HG02588 (cell line): Measurements from ENCODE around the gene MAIP1.

Experiments
- ATAC-seq: cut with Tn5 transposase; IDR thresholded peaks from one replicate; pipeline ENCODE4 v1.9.1; 2021; ENCODE audit warnings: mild to moderate bottlenecking, moderate library complexity; ENCODE audit not compliant: unreplicated experiment

MAIP1 gene

GRCh38 chr2:199946836-199947235 is 8.5 kb upstream of the MAIP1 start:
- no peak for ATAC-seq

DNA sequence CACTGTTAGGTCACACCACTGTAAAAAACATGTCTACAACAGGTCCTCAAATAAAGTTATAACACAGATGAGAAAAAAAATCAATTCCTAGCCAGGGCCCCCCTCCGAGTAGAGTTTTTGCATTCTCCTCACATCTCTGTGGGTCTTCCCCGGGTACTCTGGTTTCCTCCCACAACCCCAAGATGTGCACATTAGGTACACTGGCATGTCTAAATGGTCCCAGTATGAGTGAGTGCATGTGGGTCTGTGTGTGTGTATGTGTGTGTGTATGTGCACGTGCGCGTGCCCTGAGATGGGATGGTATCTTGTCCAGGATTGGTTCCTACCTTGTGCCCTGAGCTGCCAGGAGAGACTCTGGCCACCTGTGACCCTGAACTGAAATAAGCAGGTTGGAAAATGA is 5.0 kb upstream of the MAIP1 start:
- ATAC-seq, result no peak

DNA sequence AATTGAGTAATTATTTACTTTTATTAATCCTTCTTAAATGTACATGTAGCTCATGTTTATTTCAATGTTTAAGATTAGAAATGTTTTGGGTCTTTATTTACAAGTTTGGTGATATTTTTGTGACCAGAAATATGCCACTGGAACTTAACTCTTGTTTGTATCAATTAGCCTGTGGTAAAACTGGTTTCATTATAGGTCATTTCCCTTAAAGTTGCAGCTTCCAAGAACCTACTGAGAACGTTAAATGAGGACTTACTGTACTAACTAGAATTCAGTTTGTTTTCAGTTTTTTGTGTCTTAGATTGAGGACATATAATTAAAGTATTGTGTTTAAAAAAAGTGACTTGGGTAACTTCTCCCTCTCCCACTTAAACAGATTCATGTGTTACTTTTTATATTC is 4.4 kb upstream of the MAIP1 start:
- ATAC-seq, result no peak

DNA sequence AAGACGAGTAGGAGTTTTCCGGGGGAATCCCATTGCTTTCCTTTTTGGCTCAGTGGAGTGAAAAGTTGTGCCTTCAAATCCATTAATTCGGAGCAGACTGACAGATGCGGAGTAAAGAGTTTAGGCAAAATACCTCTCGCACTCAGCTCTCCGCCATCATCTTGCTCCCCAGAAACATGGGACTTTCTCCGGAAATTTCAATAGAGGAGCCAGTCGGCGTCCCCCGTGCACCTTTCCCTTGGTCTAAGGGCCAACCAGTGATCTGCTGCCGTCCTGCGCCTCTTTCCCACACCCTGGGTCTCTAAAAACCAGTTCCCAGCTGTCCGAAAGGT is 409 bp upstream of the MAIP1 start:
- peak; percentile 51 for ATAC-seq

- ATAC-seq, result no peak
Measured at GRCh38 chr2:199956062-199956380, 639 bp downstream of the MAIP1 start.

GRCh38 chr2:199958014-199958413 is 2.6 kb downstream of the MAIP1 start:
- ATAC-seq, result no peak

DNA sequence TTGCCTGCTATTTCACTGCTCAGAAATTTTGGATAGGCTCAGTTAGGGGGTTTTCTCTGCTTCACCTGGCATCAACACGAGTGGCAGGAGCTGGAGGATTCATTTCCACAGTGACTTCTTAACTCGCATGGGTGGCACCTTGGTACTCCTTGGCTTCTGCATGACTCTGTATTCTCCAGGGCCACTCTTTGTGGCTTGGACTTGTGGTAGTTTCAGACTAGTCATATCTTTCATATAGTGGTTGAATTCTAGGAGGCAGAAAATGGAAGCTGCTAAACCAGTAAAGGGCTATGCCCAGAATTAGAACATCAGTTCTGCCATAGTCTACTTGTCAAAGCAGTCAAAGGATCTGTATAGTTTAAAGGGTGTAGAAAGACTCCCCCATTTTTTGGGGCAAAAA is 6.8 kb downstream of the MAIP1 start:
- ATAC-seq, result peak; percentile 64

DNA sequence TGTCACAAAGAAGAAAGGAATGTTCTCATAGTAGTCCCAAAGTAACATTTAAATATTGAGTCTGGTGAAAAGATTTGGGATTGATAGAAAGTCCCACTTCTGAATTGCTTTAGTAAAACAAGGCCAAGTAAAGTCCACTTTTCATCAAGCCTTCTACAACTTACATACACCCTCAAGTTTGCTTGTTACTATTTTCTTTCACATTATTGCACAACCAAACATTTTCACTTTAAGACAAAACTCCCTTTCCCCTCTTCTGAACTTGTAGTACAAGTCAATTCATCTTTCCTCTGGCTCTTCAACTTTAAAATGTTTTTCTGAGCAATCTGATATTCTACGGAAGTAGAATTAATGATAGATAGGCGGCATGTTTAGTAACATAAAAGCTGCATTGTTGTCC is 11.0 kb downstream of the MAIP1 start:
- no peak for ATAC-seq

GRCh38 chr2:199966976-199967375 is 11.6 kb downstream of the MAIP1 start:
- ATAC-seq, result no peak

DNA sequence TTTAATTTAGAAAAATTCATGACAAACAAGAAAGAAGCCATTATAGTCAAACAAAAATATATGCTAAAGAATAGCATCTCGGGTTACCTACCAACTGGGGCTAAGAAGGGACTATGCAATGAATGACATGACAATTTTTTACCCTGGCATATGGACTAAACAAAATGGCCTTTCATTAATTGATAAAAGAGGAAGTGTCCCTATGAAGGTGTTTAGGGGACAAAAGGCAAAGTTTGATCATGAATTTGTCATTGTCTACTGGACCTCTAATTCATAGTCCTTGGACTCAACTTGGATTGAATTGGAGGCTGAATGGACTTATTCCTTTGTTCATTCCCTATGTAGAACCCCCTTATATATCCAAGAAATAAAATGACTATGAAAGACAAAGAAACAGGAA is 12.7 kb downstream of the MAIP1 start:
- no peak for ATAC-seq

GRCh38 chr2:199972088-199972626 is 16.8 kb downstream of the MAIP1 start:
- ATAC-seq, result no peak

DNA sequence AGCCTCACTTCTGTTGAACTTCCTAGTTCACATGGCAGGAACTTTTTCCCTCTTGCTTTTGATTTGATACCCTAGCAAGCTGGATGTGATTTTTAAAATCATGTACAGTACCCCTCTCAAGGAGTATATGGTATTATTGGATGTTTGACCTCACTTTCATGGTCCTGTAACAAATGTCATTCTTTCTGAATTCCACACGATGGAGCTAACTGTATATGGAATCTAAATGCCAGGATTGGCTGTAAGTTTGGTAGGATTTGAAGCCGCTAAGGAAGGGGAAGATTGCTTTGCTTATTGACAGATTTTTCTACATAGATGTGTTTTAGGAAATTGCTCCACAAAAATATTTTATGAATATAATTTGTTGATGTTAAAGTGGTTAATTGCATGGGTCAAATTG is 18.3 kb downstream of the MAIP1 start:
- ATAC-seq, result no peak

DNA sequence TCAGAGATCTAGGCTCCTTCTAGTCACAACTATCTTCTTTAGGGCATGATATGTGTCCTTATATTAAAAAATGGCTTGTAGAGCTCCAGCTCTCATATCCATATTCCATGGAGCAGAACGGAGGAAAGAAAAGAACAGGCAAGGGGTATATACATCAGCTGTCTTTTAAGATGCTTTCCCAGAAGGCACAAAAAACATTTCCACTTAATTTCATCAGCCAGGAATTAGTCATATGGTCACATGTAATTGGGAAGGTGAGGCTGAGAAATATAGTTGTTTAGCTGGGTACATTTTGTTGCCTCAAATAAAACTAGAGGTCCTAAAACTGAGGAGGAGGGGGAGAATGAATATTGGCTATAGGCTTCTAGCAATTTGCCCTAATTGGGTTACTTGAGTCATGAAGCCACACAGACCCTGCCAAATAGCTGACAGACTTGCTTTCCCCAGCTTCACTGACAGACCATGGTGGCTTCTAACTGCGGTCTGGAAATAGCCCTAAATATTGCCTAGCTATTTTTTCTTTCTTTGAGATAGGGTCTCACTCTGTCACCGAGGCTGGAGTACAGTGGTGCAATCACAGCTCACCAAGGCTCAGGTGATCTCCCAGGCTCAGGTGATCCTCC is 20.0 kb downstream of the MAIP1 start:
- no peak for ATAC-seq

DNA sequence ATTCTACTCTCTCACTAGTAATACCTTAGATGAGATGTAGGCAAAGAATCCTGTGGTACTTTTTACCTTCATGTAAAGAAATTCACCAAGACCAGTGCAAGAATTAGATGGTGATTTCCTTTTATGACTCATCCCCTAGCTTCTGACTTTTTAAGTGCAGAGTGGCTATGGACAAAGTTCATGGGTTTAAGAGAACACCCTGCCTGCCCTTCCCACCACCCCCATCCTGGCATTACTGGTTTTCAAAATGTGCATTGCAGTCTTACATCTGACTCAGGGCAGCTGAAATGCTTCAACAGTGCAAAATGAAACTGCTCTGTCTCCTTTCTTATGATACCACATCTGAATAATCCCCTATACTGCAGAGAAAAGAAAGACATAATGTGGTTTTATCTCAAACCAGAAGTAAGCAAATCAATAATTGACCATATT is 22.6 kb downstream of the MAIP1 start:
- peak; percentile 75 for ATAC-seq

DNA sequence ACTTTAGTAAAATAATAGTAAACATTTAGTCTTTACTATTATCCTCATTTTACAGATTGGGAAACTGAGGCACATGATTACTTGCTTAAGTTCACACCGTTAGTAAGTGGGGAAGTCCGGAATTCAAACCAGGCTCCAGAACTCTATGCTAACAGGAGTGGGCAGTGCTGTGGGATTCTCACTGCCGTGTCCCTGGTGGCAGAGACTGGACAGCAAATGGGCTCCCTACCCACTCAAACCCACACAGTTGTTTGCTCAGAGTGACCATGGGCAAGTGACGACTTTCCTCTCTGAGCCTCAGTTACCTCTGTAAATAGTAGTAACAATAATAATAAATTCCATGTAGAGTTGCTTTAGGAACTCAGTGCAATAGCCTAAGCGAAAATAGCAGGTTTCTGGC is 24.0 kb downstream of the MAIP1 start:
- no peak for ATAC-seq

DNA sequence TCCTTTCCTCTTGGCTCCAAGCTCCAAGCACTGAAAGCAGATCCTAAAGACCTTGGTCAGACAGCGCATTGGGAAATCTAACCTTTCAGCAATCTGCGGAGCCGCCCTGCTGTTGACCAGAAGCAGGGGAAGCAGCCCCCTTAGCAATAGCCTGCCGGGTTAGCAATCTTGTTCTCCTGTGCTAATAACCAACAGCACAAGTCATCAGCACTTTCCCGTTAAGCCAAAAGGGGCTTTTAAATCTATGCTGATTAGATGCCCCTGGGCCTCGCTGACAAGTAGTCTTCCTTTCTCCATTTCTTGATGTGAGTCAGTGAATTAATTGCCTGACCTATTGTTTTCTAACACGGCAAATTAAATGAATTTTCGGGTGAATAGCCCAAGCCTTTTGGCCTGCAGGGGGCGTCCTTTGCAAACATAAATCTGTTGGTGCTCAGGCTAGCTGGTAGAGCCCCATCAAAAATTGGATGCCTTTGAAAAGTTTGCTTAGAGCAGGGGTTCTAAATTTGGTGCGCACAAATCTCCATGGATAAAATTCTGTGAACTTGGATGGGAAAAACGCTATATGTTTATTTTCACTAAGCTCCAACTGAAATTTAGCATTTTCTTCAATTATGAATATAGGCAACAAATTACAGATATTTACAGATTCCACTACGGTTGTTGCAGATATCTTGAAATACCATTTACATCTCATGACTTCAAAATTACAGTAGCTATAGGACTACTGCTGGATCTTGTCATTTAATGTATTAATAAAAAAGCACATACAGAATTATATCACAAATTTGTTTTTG is 24.6 kb downstream of the MAIP1 start:
- no peak for ATAC-seq

- ATAC-seq, result no peak
Measured at GRCh38 chr2:199982126-199982843, 26.9 kb downstream of the MAIP1 start.

DNA sequence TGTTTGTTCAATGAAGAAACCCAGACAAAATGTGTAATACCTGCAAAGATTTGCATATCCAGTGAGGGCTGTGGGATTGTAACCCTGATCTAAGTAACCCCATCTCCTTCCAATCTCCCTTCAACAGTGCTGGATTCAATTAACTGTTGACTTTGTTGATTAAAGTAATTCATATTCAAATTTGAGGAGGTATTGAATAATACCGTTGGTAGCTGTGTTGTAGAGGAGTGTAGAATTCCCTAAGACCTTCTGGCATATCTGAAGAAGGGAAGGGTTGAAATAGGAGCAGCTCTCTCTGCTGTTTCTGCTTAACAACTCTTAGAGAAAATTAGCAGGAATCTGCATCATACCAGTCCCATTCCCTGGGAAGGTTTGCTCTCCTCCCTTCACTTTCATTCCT is 28.2 kb downstream of the MAIP1 start:
- no peak for ATAC-seq

- no peak for ATAC-seq
Measured at GRCh38 chr2:199984159-199984558, 28.8 kb downstream of the MAIP1 start.

DNA sequence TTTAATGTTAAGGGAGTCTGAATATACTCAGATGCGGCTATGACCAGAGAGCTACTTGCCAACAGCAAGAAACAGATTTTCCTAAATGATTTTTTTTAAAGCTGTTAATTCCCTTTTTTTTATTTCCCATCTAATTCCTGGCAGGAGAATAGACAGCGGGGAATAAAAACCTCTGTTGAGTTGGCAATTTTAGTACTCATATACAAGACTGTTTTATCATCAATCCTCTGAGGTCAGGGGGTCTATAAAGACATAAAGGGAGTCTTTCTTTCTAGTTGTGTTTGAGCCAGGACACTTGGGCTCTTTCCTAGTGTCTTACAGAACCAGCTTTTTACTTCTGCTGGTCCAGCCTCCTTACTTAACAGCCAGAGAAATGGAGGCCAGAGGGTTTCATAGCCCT is 29.4 kb downstream of the MAIP1 start:
- ATAC-seq, result no peak

DNA sequence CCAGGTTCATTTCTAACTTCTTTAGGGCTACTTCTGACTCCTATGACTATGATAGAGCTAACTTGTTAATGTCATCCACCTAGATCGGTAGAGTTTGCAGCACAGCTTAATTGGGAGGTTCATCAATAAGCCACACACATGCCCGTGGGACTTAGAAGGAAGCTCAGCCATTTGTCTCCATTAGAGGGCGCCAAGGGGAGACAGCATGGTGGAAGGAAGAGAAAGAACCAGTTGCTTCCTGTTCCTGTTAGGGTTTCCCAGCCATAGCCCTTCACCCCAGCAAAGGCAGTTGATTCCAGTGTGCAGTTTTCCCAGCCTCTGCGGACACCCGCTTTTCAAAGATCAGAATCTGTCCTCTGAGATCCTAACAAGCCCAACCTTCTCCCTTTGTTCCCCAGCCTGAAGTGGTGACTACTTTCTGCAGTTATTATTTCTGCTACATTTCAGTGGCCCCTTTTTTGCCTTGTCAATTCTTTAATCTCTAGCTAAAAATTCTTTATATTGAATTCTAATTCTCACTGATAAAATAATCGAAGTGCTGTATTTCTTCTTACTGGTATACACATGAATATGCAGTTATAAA is 30.3 kb downstream of the MAIP1 start:
- ATAC-seq, result peak; percentile 59

GRCh38 chr2:199987586-199987985 is 32.2 kb downstream of the MAIP1 start:
- ATAC-seq, result no peak
